Measurements from ENCODE around the gene ZBTB14. TPM values are rescaled to one million over a fixed set of nuclear protein-coding genes. Genes with fewer than 3 reads are reported as not detected.

ZBTB14 gene
- total RNA-seq, 1 donor from 2014 or later = 16.7 TPM

- H3K27me3 Mint-ChIP-seq = no peaks in the 10 kb centered on the region
- H3K9me3 Mint-ChIP-seq (ENCODE audit: low read depth) = peaks cover 14% of the 10 kb centered on the region
- H3K27ac Mint-ChIP-seq = no peak overlapping the region
- TF ChIP-seq CTCF (IDR thresholded peaks at IDR 0.05; ENCODE audit: unreplicated experiment) = no peak
- H3K4me3 Mint-ChIP-seq (ENCODE audit: low read depth) = no peak overlapping the region
- peaks cover 2% of the 10 kb centered on the region for H3K4me1 Mint-ChIP-seq (ENCODE audit: low read depth)
- no peaks in the 10 kb centered on the region for H3K36me3 Mint-ChIP-seq (ENCODE audit: insufficient read depth)
- DNase-seq (ENCODE audit: low spot score, unreplicated experiment) = no peak
These were observed 18.6 kb downstream of the ZBTB14 start for GRCh38 chr18:5276947-5277346.

- Mint-ChIP-seq H3K4me1 (ENCODE audit: low read depth) (peaks cover 2% of the 10 kb centered on the region), H3K27me3 (no peaks in the 10 kb centered on the region), H3K4me3 (ENCODE audit: low read depth) (no peak overlapping the region), H3K27ac (no peak overlapping the region), H3K9me3 (ENCODE audit: low read depth) (peaks cover 14% of the 10 kb centered on the region), H3K36me3 (ENCODE audit: insufficient read depth) (no peaks in the 10 kb centered on the region)
- DNase-seq (ENCODE audit: low spot score, unreplicated experiment) = no peak
- TF ChIP-seq CTCF (IDR thresholded peaks at IDR 0.05; ENCODE audit: unreplicated experiment) = no peak
These were observed 19.7 kb downstream of the ZBTB14 start for GRCh38 chr18:5275872-5276271.

GRCh38 chr18:5268874-5269273 lies 26.7 kb downstream of the ZBTB14 start:
- Mint-ChIP-seq H3K27ac (no peak overlapping the region), H3K9me3 (ENCODE audit: low read depth) (peaks cover 41% of the 10 kb centered on the region)

GRCh38 chr18:5266721-5267120 lies 28.8 kb downstream of the ZBTB14 start:
- Mint-ChIP-seq H3K27ac (no peak overlapping the region), H3K4me3 (ENCODE audit: low read depth) (no peak overlapping the region), H3K9me3 (ENCODE audit: low read depth) (peaks cover 35% of the 10 kb centered on the region), H3K4me1 (ENCODE audit: low read depth) (no peaks in the 10 kb centered on the region), H3K36me3 (ENCODE audit: insufficient read depth) (no peaks in the 10 kb centered on the region), H3K27me3 (no peaks in the 10 kb centered on the region)
- no peak for TF ChIP-seq CTCF (IDR thresholded peaks at IDR 0.05; ENCODE audit: unreplicated experiment)
- DNase-seq (ENCODE audit: low spot score, unreplicated experiment) = no peak

More at GRCh38 chr18:5268874-5269273, 26.7 kb downstream of the ZBTB14 start:
- Mint-ChIP-seq H3K4me3 (ENCODE audit: low read depth) (no peak overlapping the region), H3K36me3 (ENCODE audit: insufficient read depth) (no peaks in the 10 kb centered on the region), H3K4me1 (ENCODE audit: low read depth) (no peaks in the 10 kb centered on the region), H3K27me3 (no peaks in the 10 kb centered on the region)
- no peak for DNase-seq (ENCODE audit: low spot score, unreplicated experiment)
- no peak for TF ChIP-seq CTCF (IDR thresholded peaks at IDR 0.05; ENCODE audit: unreplicated experiment)

GRCh38 chr18:5253910-5254309 lies 41.6 kb downstream of the ZBTB14 start:
- H3K36me3 Mint-ChIP-seq (ENCODE audit: insufficient read depth) = no peaks in the 10 kb centered on the region
- H3K9me3 Mint-ChIP-seq (ENCODE audit: low read depth) = no peaks in the 10 kb centered on the region
- DNase-seq (ENCODE audit: low spot score, unreplicated experiment) = no peak
- H3K27ac Mint-ChIP-seq = no peak overlapping the region
- no peaks in the 10 kb centered on the region for H3K27me3 Mint-ChIP-seq
- no peaks in the 10 kb centered on the region for H3K4me1 Mint-ChIP-seq (ENCODE audit: low read depth)
- no peak overlapping the region for H3K4me3 Mint-ChIP-seq (ENCODE audit: low read depth)
- TF ChIP-seq CTCF (IDR thresholded peaks at IDR 0.05; ENCODE audit: unreplicated experiment) = no peak
